Measurements from ENCODE around the gene NOSIP. TPM values are rescaled to one million over a fixed set of nuclear protein-coding genes. Genes with fewer than 3 reads are reported as not detected.

Gene NOSIP
- total RNA-seq, 6 donors from 2014 or later: 30.3 to 72.3 (median 57.9) TPM

GRCh38 chr19:49594993-49595818 lies 14.8 kb upstream of the NOSIP start:
- H3K4me1 ChIP-seq: peaks cover 16 to 26% (median 22%) of the 10 kb centered on the region in 4 donors
- H3K27ac ChIP-seq: no peak overlapping the region
- peak in 1 of 2 donors; percentile 83 for DNase-seq
- WGBS, 2 donors: 89 to 96% methylated on average over 15 to 24 of the region's 35 CpGs
- H3K36me3 ChIP-seq: peaks cover 18 to 65% (median 62%) of the 10 kb centered on the region in 4 donors
- no peaks in the 10 kb centered on the region for H3K9me3 ChIP-seq
- no peak for TF ChIP-seq POLR2A (IDR thresholded peaks at IDR 0.05)
- no peak for TF ChIP-seq EP300 (IDR thresholded peaks at IDR 0.05)
- TF ChIP-seq POLR2AphosphoS5 (IDR thresholded peaks at IDR 0.05): no peak
- H3K4me3 ChIP-seq: no peak overlapping the region
- ATAC-seq (ENCODE audit: low FRiP score in 2 of 2): no peak
- no peaks in the 10 kb centered on the region for H3K27me3 ChIP-seq

GRCh38 chr19:49594157-49594992 lies 14.0 kb upstream of the NOSIP start:
- WGBS, 2 donors: 92 to 93% methylated on average over 32 to 35 of the region's 35 CpGs
- Histone ChIP-seq H3K4me3 (no peak overlapping the region), H3K4me1 (peaks cover 16 to 32% (median 26%) of the 10 kb centered on the region in 4 donors), H3K36me3 (peaks cover 18 to 57% (median 53%) of the 10 kb centered on the region in 4 donors), H3K9me3 (no peaks in the 10 kb centered on the region), H3K27ac (peak overlapping the region; percentile 91 to 96 (median 93)), H3K27me3 (no peaks in the 10 kb centered on the region)
- ATAC-seq (ENCODE audit: low FRiP score in 2 of 2) (no peak), DNase-seq (peak in 1 of 2 donors; percentile 74)
- no peak for TF ChIP-seq CTCF (IDR thresholded peaks at IDR 0.05)
- no peak for TF ChIP-seq POLR2A (IDR thresholded peaks at IDR 0.05)
- no peak for TF ChIP-seq EP300 (IDR thresholded peaks at IDR 0.05)
- TF ChIP-seq POLR2AphosphoS5 (IDR thresholded peaks at IDR 0.05): no peak

GRCh38 chr19:49593233-49594113 lies 13.1 kb upstream of the NOSIP start:
- Histone ChIP-seq H3K27ac (peak overlapping the region; percentile 91 to 96 (median 93)), H3K27me3 (no peaks in the 10 kb centered on the region), H3K4me3 (peak overlapping the region in 3 of 4 donors; percentile 87 to 99 (median 94)), H3K9me3 (no peaks in the 10 kb centered on the region), H3K36me3 (peaks cover 18 to 48% (median 45%) of the 10 kb centered on the region in 4 donors), H3K4me1 (peaks cover 16 to 32% (median 26%) of the 10 kb centered on the region in 4 donors)
- ATAC-seq (ENCODE audit: low FRiP score in 2 of 2) (peak; percentile 82 to 84), DNase-seq (peak; percentile 94)
- 8 to 13% methylated on average over 17 to 24 of the region's 27 CpGs for WGBS, 2 donors
- TF ChIP-seq EP300 (IDR thresholded peaks at IDR 0.05) (no peak), POLR2AphosphoS5 (IDR thresholded peaks at IDR 0.05) (no peak), CTCF (IDR thresholded peaks at IDR 0.05) (no peak), POLR2A (IDR thresholded peaks at IDR 0.05) (peak in 1 of 4 donors; percentile 17)

- TF ChIP-seq POLR2AphosphoS5 (IDR thresholded peaks at IDR 0.05) (no peak), CTCF (IDR thresholded peaks at IDR 0.05) (no peak), POLR2A (IDR thresholded peaks at IDR 0.05) (no peak), EP300 (IDR thresholded peaks at IDR 0.05) (no peak)
- Histone ChIP-seq H3K4me1 (peaks cover 16 to 32% (median 26%) of the 10 kb centered on the region in 4 donors), H3K27me3 (no peaks in the 10 kb centered on the region), H3K4me3 (peak overlapping the region; percentile 5 to 99 (median 90)), H3K9me3 (no peaks in the 10 kb centered on the region), H3K36me3 (peaks cover 17 to 40% (median 38%) of the 10 kb centered on the region in 4 donors), H3K27ac (peak overlapping the region; percentile 91 to 96 (median 93))
- ATAC-seq (ENCODE audit: low FRiP score in 2 of 2): no peak
- no peak for DNase-seq
- WGBS, 2 donors: 4 to 7% methylated on average over 26 of the region's 28 CpGs
Measured at GRCh38 chr19:49592486-49593232, 12.3 kb upstream of the NOSIP start.

All from upper lobe of left lung (tissue), 6 donors.